Testis (tissue), 2 donors: ENCODE results near the gene MLXIPL.

Experiments
- POLR2A ChIP-seq: fragments of 450-650 bp; IDR thresholded peaks from one replicate; pipeline ENCODE4 v1.6.1; 2017; ENCODE audit warnings: antibody characterized with exemption, mild to moderate bottlenecking, moderate library complexity
- TF ChIP-seq, protein P1 (sequence below), 3 experiments: fragments of 450-650 bp in 2 of 3; fragments of 200-600 bp in 1 of 3; sonication (generic) in 1 of 3; IDR thresholded peaks; one replicate each; pipeline ENCODE4 v1.5.1; 2016 to 2019; ENCODE audit warnings: antibody characterized with exemption in 3 of 3, mild to moderate bottlenecking in 2 of 3, moderate library complexity in 1 of 3

DNA sequence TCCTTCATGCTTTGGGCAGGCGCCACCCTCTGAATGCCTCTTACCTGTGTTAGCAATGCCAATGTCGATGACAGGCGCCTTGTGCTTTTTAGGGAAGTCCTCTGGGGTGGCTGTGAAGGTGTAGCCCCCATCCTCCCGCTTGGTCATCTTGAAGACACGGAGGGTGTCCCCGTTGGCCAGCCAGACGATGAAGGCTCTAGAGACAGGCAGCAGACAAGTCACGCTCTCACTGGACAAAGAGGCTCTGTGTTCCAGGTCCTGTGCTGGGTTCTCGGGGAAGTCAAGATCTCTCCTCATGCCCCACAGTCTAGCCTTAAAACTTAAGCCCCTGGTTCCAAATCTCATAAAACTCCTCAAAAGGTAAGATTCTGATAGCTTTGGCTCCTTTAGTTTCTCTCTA lies 51.0 kb downstream of the MLXIPL start:
- TF ChIP-seq POLR2A = no peak
- TF ChIP-seq, protein P1, sequence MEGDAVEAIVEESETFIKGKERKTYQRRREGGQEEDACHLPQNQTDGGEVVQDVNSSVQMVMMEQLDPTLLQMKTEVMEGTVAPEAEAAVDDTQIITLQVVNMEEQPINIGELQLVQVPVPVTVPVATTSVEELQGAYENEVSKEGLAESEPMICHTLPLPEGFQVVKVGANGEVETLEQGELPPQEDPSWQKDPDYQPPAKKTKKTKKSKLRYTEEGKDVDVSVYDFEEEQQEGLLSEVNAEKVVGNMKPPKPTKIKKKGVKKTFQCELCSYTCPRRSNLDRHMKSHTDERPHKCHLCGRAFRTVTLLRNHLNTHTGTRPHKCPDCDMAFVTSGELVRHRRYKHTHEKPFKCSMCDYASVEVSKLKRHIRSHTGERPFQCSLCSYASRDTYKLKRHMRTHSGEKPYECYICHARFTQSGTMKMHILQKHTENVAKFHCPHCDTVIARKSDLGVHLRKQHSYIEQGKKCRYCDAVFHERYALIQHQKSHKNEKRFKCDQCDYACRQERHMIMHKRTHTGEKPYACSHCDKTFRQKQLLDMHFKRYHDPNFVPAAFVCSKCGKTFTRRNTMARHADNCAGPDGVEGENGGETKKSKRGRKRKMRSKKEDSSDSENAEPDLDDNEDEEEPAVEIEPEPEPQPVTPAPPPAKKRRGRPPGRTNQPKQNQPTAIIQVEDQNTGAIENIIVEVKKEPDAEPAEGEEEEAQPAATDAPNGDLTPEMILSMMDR (IDR thresholded peaks at IDR 0.05) = no peak
